Neural crest cell (in vitro differentiated cells): ENCODE results near the gene EGR2. TPM values are rescaled to one million over a fixed set of nuclear protein-coding genes. Genes with fewer than 3 reads are reported as not detected.

Experiments used
- DNase-seq: peaks from one replicate; pipeline ENCODE4 v3.0.0; 2021; ENCODE audit warnings: low read depth, mixed read lengths, low spot score
- H3K27ac Mint-ChIP-seq: one replicate; pipeline ENCODE4 v1.8.0; 2021; ENCODE audit warnings: mild to moderate bottlenecking, mixed read lengths; ENCODE audit not compliant: unreplicated experiment
- H3K27me3 Mint-ChIP-seq: 2 replicates; pipeline ENCODE4 v1.8.0; 2021; ENCODE audit warnings: low read depth, mild to moderate bottlenecking, mixed read lengths
- H3K36me3 Mint-ChIP-seq: 2 replicates; pipeline ENCODE4 v1.8.0; 2021; ENCODE audit warnings: low read depth, mild to moderate bottlenecking, mixed read lengths
- H3K4me1 Mint-ChIP-seq: 2 replicates; pipeline ENCODE4 v1.8.0; 2021; ENCODE audit warnings: mixed read lengths
- H3K4me3 Mint-ChIP-seq: one replicate; pipeline ENCODE4 v1.8.0; 2021; ENCODE audit warnings: mild to moderate bottlenecking, mixed read lengths
- H3K9me3 Mint-ChIP-seq: 2 replicates; pipeline ENCODE4 v1.8.0; 2021; ENCODE audit warnings: mixed read lengths
- total RNA-seq: library from RNA; stranded (reverse); gene quantifications from 2 replicates; pipeline ENCODE4 v1.2.1, GENCODE V29; 2021
- TF ChIP-seq, protein P1 (sequence below): fragments of 200-600 bp; sonication (generic); conservative IDR thresholded peaks from 2 replicates; pipeline ENCODE4 v1.5.0; 2021; ENCODE audit warnings: antibody characterized with exemption, mild to moderate bottlenecking

Gene EGR2
- total RNA-seq, 1 donor from 2014 or later, result 14.2 TPM

DNA sequence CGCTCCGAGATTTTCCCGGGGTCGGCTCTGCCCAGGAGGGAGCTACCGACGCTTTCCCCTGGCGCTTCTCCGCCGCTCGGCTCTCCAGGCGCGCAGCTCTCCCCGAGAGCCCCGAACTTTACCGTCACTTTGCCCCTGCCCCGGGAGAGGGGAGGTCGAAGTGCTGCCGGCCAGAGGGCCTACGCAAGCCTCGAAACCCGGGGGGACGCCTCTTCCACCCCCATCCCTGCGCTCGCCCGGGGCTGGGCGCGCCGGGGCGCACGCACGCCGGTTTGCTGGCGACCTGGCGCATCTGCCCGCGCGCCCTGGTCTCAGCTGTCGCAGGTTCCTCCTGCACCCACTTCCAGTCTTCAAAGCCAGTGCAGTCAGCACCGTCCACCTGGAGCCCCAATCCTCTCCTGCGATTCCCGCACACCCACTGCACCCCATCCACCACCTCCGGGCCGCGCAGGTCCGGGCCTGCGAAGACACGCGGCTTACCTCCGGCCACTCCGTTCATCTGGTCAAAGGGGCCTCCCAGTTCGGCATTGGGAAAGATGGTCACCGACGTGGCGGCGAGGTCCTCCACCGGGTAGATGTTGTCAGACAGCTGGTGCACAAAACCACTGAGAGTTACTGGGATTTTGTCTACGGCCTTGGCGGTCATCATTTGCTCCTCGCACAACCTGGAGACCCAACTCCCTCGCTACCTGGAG lies 638 bp downstream of the EGR2 start:
- TF ChIP-seq, protein P1, sequence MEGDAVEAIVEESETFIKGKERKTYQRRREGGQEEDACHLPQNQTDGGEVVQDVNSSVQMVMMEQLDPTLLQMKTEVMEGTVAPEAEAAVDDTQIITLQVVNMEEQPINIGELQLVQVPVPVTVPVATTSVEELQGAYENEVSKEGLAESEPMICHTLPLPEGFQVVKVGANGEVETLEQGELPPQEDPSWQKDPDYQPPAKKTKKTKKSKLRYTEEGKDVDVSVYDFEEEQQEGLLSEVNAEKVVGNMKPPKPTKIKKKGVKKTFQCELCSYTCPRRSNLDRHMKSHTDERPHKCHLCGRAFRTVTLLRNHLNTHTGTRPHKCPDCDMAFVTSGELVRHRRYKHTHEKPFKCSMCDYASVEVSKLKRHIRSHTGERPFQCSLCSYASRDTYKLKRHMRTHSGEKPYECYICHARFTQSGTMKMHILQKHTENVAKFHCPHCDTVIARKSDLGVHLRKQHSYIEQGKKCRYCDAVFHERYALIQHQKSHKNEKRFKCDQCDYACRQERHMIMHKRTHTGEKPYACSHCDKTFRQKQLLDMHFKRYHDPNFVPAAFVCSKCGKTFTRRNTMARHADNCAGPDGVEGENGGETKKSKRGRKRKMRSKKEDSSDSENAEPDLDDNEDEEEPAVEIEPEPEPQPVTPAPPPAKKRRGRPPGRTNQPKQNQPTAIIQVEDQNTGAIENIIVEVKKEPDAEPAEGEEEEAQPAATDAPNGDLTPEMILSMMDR, result no peak
- peaks cover 58% of the 10 kb centered on the region for H3K27me3 Mint-ChIP-seq
- H3K36me3 Mint-ChIP-seq, result peaks cover 11% of the 10 kb centered on the region
- H3K4me3 Mint-ChIP-seq, result peak overlapping the region; percentile 92
- H3K27ac Mint-ChIP-seq, result peak overlapping the region; percentile 89
- DNase-seq, result peak; percentile 20
- H3K4me1 Mint-ChIP-seq, result peaks cover 65% of the 10 kb centered on the region
- H3K9me3 Mint-ChIP-seq, result no peaks in the 10 kb centered on the region

DNA sequence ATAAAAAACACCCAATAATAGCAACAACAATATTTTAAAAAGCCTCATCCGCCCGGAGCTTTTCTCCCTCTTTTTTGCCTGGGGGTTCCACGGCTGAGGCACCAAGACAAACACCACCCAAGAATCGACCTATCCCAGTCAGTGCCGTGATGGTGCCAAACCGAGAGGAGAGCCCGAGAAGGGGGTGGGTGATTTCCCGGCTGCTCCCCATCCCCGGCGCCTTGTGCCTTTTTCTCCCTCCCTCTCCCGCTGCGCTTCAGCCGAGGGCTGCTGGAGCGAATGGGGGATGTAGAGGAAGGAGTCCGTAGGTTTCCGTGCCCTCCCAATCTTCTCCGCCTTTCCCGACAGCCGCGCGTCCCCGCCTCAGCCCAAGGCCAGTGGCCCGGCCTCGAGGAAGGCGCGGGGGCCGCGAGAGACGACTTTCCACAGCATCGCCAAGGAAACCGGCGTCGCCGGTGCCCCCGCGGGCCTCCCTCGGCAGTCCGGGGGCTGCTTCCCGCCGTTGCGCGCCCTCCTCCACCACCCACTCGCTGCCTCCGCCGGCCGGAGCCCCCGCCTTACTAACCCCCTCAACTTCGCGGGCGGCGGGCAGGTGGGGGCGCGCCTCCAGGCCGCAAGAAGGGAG lies 1.3 kb downstream of the EGR2 start:
- H3K4me3 Mint-ChIP-seq, result peak overlapping the region; percentile 92
- peaks cover 51% of the 10 kb centered on the region for H3K27me3 Mint-ChIP-seq
- no peak overlapping the region for H3K27ac Mint-ChIP-seq
- TF ChIP-seq, protein P1, result no peak
- no peaks in the 10 kb centered on the region for H3K9me3 Mint-ChIP-seq
- peak; percentile 23 for DNase-seq
- peaks cover 12% of the 10 kb centered on the region for H3K36me3 Mint-ChIP-seq
- peaks cover 71% of the 10 kb centered on the region for H3K4me1 Mint-ChIP-seq

DNA sequence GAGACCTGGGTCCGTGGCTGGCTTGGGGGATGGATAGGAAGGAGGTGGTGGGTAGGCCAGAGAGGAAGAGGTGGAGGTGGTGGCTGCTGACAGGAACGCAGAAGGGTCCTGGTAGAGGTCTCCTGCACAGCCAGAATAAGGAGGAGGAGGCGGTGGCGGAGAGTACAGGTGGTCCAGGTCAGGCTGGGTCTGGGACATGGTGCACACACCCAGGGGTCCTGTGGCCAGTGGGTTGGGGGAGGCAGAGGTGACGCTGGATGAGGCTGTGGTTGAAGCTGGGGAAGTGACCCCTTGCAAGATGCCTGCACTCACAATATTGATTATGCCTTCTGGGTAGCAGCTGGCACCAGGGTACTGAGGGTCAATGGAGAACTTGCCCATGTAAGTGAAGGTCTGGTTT lies 2.2 kb downstream of the EGR2 start:
- H3K27ac Mint-ChIP-seq, result no peak overlapping the region
- H3K27me3 Mint-ChIP-seq, result peaks cover 42% of the 10 kb centered on the region

DNA sequence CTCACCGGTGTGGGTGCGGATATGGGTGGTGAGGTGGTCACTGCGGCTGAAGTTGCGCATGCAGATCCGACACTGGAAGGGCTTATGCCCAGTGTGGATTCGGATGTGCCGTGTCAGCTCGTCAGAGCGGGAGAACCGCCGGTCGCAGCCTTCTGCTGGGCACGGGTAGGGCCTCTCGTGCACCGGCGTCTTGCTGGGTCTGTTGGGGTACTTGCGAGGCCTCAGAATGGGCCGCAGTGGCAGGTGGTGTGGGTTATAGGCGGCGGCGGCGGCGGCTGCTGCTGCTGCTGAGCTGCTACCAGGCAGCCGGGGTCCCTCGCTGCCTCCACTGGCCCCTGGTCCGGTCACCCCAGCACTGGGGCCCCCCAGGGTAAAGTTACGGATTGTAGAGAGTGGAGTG lies 2.7 kb downstream of the EGR2 start:
- Mint-ChIP-seq H3K4me3 (peak overlapping the region; percentile 92), H3K36me3 (peaks cover 12% of the 10 kb centered on the region), H3K27me3 (peaks cover 40% of the 10 kb centered on the region), H3K27ac (no peak overlapping the region), H3K4me1 (peaks cover 69% of the 10 kb centered on the region), H3K9me3 (no peaks in the 10 kb centered on the region)
- TF ChIP-seq, protein P1, result no peak
- DNase-seq, result no peak

More for the DNA sequence above, 2.2 kb downstream of the EGR2 start:
- Mint-ChIP-seq H3K9me3 (no peaks in the 10 kb centered on the region), H3K4me3 (peak overlapping the region; percentile 92), H3K36me3 (peaks cover 12% of the 10 kb centered on the region), H3K4me1 (peaks cover 66% of the 10 kb centered on the region)
- no peak for DNase-seq
- TF ChIP-seq, protein P1, result no peak

DNA sequence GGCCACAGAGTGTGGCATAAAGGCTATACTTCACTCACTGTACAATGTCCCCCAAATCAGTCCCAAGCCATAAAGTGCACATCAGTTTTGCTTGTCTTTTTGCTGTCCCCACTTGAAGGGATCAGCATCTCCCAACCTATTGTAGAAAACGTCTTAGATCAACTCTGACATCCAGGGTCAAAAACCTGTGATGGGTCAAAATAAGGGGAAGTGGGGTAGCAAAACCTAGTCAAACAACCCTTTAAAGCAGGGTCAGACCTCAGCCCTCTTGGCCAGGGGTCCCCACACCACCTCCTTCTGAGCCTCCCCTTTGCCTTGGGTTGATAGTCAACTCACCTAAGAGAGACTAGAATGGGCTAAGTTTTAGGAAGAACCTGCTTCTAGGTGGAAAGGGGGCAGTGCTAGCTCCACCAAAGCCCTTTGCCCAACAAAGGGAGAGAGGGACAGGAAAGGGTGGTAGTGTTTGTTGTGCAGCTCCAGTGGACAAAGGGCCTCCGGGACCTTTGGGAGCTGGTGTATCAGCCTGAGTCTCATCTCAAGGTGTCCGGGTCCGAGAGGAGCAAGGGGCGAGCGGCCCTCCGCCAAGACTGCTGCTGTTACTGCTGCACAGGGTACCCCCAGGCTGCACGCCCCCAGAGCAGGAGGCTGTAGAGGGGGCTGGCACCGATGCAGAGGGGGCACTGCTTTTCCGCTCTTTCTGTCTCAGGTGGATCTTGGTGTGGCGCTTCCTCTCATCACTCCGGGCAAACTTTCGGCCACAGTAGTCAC lies 3.3 kb downstream of the EGR2 start:
- H3K4me1 Mint-ChIP-seq, result peaks cover 71% of the 10 kb centered on the region
- H3K4me3 Mint-ChIP-seq, result peak overlapping the region; percentile 92
- no peak overlapping the region for H3K27ac Mint-ChIP-seq
- H3K27me3 Mint-ChIP-seq, result peaks cover 35% of the 10 kb centered on the region
- TF ChIP-seq, protein P1, result no peak
- no peaks in the 10 kb centered on the region for H3K9me3 Mint-ChIP-seq
- no peak for DNase-seq
- H3K36me3 Mint-ChIP-seq, result peaks cover 12% of the 10 kb centered on the region
